Measurements from ENCODE around the gene HRH2.

The HRH2 gene

GRCh38 chr5:175733017-175733416 is 75.1 kb downstream of the HRH2 start:
- no peak for DNase-seq
- ChIA-PET POLR2A (no interaction called here), CTCF (interaction anchor here (1.0 to 1.7 kb wide), 4 partner anchors 9 to 199 kb away, joined by 3 to 4 read pairs (median 4); no protein-coding TSS in a partner anchor)
- no peak overlapping the region for H3K27ac ChIP-seq (ENCODE audit: insufficient read depth in 1 of 2, low read depth in 1 of 2, low read length in 2 of 2, poor library complexity in 1 of 2, severe bottlenecking in 2 of 2)
- 90% methylated on average over 6 of the region's 6 CpGs for WGBS (ENCODE audit: insufficient coverage)
- H3K9me3 ChIP-seq (ENCODE audit: control extremely low read depth in 1 of 5, control insufficient read depth in 4 of 5, insufficient read depth in 2 of 5, low read depth in 1 of 5, low read length in 4 of 5): peaks cover 0 to 2% (median 0%) of the 10 kb centered on the region in 5 experiments
- peaks cover 2 to 31% (median 15%) of the 10 kb centered on the region in 5 experiments for H3K27me3 ChIP-seq (replicated peaks in 2 of 5; ENCODE audit: control insufficient read depth in 4 of 5, insufficient read depth in 5 of 5, low read length in 4 of 5)
- H3K4me3 ChIP-seq (ENCODE audit: control insufficient read depth in 1 of 7, extremely low read depth in 1 of 7, insufficient read depth in 4 of 7, low read depth in 2 of 7, low read length in 6 of 7): no peak overlapping the region
- no peaks in the 10 kb centered on the region for H3K36me3 ChIP-seq (ENCODE audit: control insufficient read depth in 4 of 4, insufficient read depth in 4 of 4, low read length in 3 of 4)
- H3K4me1 ChIP-seq (ENCODE audit: control extremely low read depth in 1 of 4, control insufficient read depth in 4 of 4, insufficient read depth in 4 of 4, low read length in 3 of 4): peaks cover 0 to 7% (median 5%) of the 10 kb centered on the region in 4 experiments

DNA sequence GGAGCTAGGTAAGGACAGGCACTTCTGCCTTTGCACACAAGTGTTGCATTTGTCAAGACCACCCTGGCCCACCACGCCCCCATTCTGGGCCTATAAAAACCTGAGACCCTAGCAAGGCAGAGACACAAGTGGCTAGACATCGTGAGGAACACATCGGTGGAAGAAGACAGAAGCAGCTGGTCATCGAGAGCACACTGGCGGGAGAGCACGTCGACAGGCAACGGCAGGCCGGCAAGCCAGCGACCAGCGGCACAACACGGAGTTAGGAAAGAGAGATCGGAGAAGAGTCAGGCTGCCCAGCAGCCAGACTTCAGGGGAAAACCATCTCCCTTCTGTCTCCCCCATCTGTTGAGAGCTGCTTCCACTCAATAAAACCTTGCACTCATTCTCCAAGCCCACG is 76.1 kb downstream of the HRH2 start:
- H3K4me1 ChIP-seq (ENCODE audit: control extremely low read depth in 1 of 4, control insufficient read depth in 4 of 4, insufficient read depth in 4 of 4, low read length in 3 of 4): peaks cover 0 to 7% (median 5%) of the 10 kb centered on the region in 4 experiments
- peaks cover 2 to 34% (median 15%) of the 10 kb centered on the region in 5 experiments for H3K27me3 ChIP-seq (replicated peaks in 2 of 5; ENCODE audit: control insufficient read depth in 4 of 5, insufficient read depth in 5 of 5, low read length in 4 of 5)
- DNase-seq: no peak
- H3K4me3 ChIP-seq (ENCODE audit: control insufficient read depth in 1 of 7, extremely low read depth in 1 of 7, insufficient read depth in 4 of 7, low read depth in 2 of 7, low read length in 6 of 7): no peak overlapping the region
- 92% methylated on average over 14 of the region's 14 CpGs for WGBS (ENCODE audit: insufficient coverage)
- no peak overlapping the region for H3K27ac ChIP-seq (ENCODE audit: insufficient read depth in 1 of 2, low read depth in 1 of 2, low read length in 2 of 2, poor library complexity in 1 of 2, severe bottlenecking in 2 of 2)
- no peaks in the 10 kb centered on the region for H3K36me3 ChIP-seq (ENCODE audit: control insufficient read depth in 4 of 4, insufficient read depth in 4 of 4, low read length in 3 of 4)
- ChIA-PET CTCF (interaction anchor here (1.0 to 1.7 kb wide), 3 partner anchors 8 to 200 kb away, joined by 3 to 4 read pairs (median 4); no protein-coding TSS in a partner anchor), POLR2A (no interaction called here)
- H3K9me3 ChIP-seq (ENCODE audit: control extremely low read depth in 1 of 5, control insufficient read depth in 4 of 5, insufficient read depth in 2 of 5, low read depth in 1 of 5, low read length in 4 of 5): peaks cover 0 to 2% (median 0%) of the 10 kb centered on the region in 5 experiments

DNA sequence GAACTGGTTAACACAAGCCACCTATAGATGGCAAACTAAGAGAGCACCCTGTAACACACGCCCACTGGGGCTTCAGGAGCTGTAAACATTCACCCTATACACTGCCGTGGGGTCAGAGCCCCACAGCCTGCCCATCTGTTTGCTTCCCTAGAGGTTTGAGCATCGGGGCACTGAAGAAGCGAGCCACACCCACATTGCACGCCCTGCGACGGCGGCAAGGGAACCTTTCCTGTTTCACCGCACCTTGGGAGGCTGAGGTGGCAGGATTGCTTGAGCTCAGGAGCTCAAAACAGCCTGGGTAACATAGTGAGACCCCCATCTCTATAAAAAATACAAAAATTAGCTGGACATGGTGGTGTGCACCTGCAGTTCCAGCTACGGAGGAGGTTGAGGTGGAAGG is 76.6 kb downstream of the HRH2 start:
- H3K36me3 ChIP-seq (ENCODE audit: control insufficient read depth in 4 of 4, insufficient read depth in 4 of 4, low read length in 3 of 4): no peaks in the 10 kb centered on the region
- POLR2A ChIA-PET: no interaction called here
- no peak overlapping the region for H3K4me3 ChIP-seq (ENCODE audit: control insufficient read depth in 1 of 7, extremely low read depth in 1 of 7, insufficient read depth in 4 of 7, low read depth in 2 of 7, low read length in 6 of 7)
- CTCF ChIA-PET: interaction anchor here (0.7 to 1.7 kb wide), 2 partner anchors 16 to 186 kb away, joined by 3 to 4 read pairs; no protein-coding TSS in a partner anchor
- peaks cover 2 to 34% (median 17%) of the 10 kb centered on the region in 5 experiments for H3K27me3 ChIP-seq (replicated peaks in 2 of 5; ENCODE audit: control insufficient read depth in 4 of 5, insufficient read depth in 5 of 5, low read length in 4 of 5)
- H3K9me3 ChIP-seq (ENCODE audit: control extremely low read depth in 1 of 5, control insufficient read depth in 4 of 5, insufficient read depth in 2 of 5, low read depth in 1 of 5, low read length in 4 of 5): peaks cover 0 to 2% (median 0%) of the 10 kb centered on the region in 5 experiments
- H3K27ac ChIP-seq (ENCODE audit: insufficient read depth in 1 of 2, low read depth in 1 of 2, low read length in 2 of 2, poor library complexity in 1 of 2, severe bottlenecking in 2 of 2): no peak overlapping the region
- WGBS (ENCODE audit: insufficient coverage): 86% methylated on average over 6 of the region's 10 CpGs
- no peak for DNase-seq
- H3K4me1 ChIP-seq (ENCODE audit: control extremely low read depth in 1 of 4, control insufficient read depth in 4 of 4, insufficient read depth in 4 of 4, low read length in 3 of 4): peaks cover 0 to 2% (median under 1%) of the 10 kb centered on the region in 4 experiments

DNA sequence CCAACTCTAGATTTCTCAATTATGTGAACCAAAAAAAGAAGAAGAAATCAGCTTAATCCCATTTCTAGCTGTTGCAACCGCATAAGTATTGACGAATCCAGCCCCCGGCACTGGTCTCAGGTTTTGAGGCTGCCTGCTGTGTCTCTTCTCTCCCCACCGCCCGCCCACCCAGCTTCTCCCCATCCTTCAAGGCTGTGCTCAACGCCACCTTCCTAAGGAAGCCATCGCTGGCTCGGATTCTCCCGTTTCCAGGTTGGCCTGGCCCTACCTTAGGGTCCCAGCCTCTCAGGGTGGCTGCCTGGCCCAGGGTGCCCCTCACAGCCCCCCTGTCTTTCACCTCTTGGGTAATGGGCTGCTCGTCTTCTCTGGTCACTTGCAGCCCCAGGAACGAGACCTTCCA is 77.8 kb downstream of the HRH2 start:
- DNase-seq: no peak
- Histone ChIP-seq H3K27ac (ENCODE audit: insufficient read depth in 1 of 2, low read depth in 1 of 2, low read length in 2 of 2, poor library complexity in 1 of 2, severe bottlenecking in 2 of 2) (no peak overlapping the region), H3K9me3 (ENCODE audit: control extremely low read depth in 1 of 5, control insufficient read depth in 4 of 5, insufficient read depth in 2 of 5, low read depth in 1 of 5, low read length in 4 of 5) (peaks cover 0 to 2% (median 0%) of the 10 kb centered on the region in 5 experiments), H3K27me3 (replicated peaks in 2 of 5; ENCODE audit: control insufficient read depth in 4 of 5, insufficient read depth in 5 of 5, low read length in 4 of 5) (peaks cover 0 to 38% (median 21%) of the 10 kb centered on the region in 5 experiments), H3K36me3 (ENCODE audit: control insufficient read depth in 4 of 4, insufficient read depth in 4 of 4, low read length in 3 of 4) (no peaks in the 10 kb centered on the region), H3K4me3 (ENCODE audit: control insufficient read depth in 1 of 7, extremely low read depth in 1 of 7, insufficient read depth in 4 of 7, low read depth in 2 of 7, low read length in 6 of 7) (no peak overlapping the region), H3K4me1 (ENCODE audit: control extremely low read depth in 1 of 4, control insufficient read depth in 4 of 4, insufficient read depth in 4 of 4, low read length in 3 of 4) (no peaks in the 10 kb centered on the region)
- ChIA-PET CTCF (no interaction called here), POLR2A (no interaction called here)
- WGBS (ENCODE audit: insufficient coverage): 91% methylated on average over 11 of the region's 11 CpGs

- CTCF ChIA-PET: no interaction called here
- no peaks in the 10 kb centered on the region for H3K36me3 ChIP-seq (ENCODE audit: control insufficient read depth in 4 of 4, insufficient read depth in 4 of 4, low read length in 3 of 4)
- peaks cover 0 to 41% (median 18%) of the 10 kb centered on the region in 5 experiments for H3K27me3 ChIP-seq (replicated peaks in 2 of 5; ENCODE audit: control insufficient read depth in 4 of 5, insufficient read depth in 5 of 5, low read length in 4 of 5)
- H3K27ac ChIP-seq (ENCODE audit: insufficient read depth in 1 of 2, low read depth in 1 of 2, low read length in 2 of 2, poor library complexity in 1 of 2, severe bottlenecking in 2 of 2): no peak overlapping the region
- 100% methylated on average over 4 of the region's 4 CpGs for WGBS (ENCODE audit: insufficient coverage)
- H3K4me1 ChIP-seq (ENCODE audit: control extremely low read depth in 1 of 4, control insufficient read depth in 4 of 4, insufficient read depth in 4 of 4, low read length in 3 of 4): no peaks in the 10 kb centered on the region
- POLR2A ChIA-PET: no interaction called here
- DNase-seq: no peak
- H3K4me3 ChIP-seq (ENCODE audit: control insufficient read depth in 1 of 7, extremely low read depth in 1 of 7, insufficient read depth in 4 of 7, low read depth in 2 of 7, low read length in 6 of 7): no peak overlapping the region
- H3K9me3 ChIP-seq (ENCODE audit: control extremely low read depth in 1 of 5, control insufficient read depth in 4 of 5, insufficient read depth in 2 of 5, low read depth in 1 of 5, low read length in 4 of 5): peaks cover 0 to 2% (median 0%) of the 10 kb centered on the region in 5 experiments
Measured at GRCh38 chr5:175736652-175737051, 78.8 kb downstream of the HRH2 start.

GRCh38 chr5:175737481-175737880 is 79.6 kb downstream of the HRH2 start:
- CTCF ChIA-PET: interaction anchor here (0.9 kb wide), 1 partner anchor 208 kb away, joined by 3 read pairs; no protein-coding TSS in a partner anchor
- peaks cover 0 to 41% (median 18%) of the 10 kb centered on the region in 5 experiments for H3K27me3 ChIP-seq (replicated peaks in 2 of 5; ENCODE audit: control insufficient read depth in 4 of 5, insufficient read depth in 5 of 5, low read length in 4 of 5)
- WGBS (ENCODE audit: insufficient coverage): 66% methylated on average over 4 of the region's 7 CpGs

GRCh38 chr5:175738126-175738525 is 80.3 kb downstream of the HRH2 start:
- Histone ChIP-seq H3K9me3 (ENCODE audit: control extremely low read depth in 1 of 5, control insufficient read depth in 4 of 5, insufficient read depth in 2 of 5, low read depth in 1 of 5, low read length in 4 of 5) (peaks cover 0 to 2% (median 0%) of the 10 kb centered on the region in 5 experiments), H3K27me3 (replicated peaks in 2 of 5; ENCODE audit: control insufficient read depth in 4 of 5, insufficient read depth in 5 of 5, low read length in 4 of 5) (peaks cover 0 to 44% (median 18%) of the 10 kb centered on the region in 5 experiments), H3K36me3 (ENCODE audit: control insufficient read depth in 4 of 4, insufficient read depth in 4 of 4, low read length in 3 of 4) (no peaks in the 10 kb centered on the region), H3K4me3 (ENCODE audit: control insufficient read depth in 1 of 7, extremely low read depth in 1 of 7, insufficient read depth in 4 of 7, low read depth in 2 of 7, low read length in 6 of 7) (no peak overlapping the region), H3K27ac (ENCODE audit: insufficient read depth in 1 of 2, low read depth in 1 of 2, low read length in 2 of 2, poor library complexity in 1 of 2, severe bottlenecking in 2 of 2) (no peak overlapping the region), H3K4me1 (ENCODE audit: control extremely low read depth in 1 of 4, control insufficient read depth in 4 of 4, insufficient read depth in 4 of 4, low read length in 3 of 4) (no peaks in the 10 kb centered on the region)
- DNase-seq: no peak
- POLR2A ChIA-PET: no interaction called here
- 95% methylated on average over 4 of the region's 4 CpGs for WGBS (ENCODE audit: insufficient coverage)
- CTCF ChIA-PET: interaction anchor here (0.6 to 0.9 kb wide), 2 partner anchors 209 to 1218 kb away, joined by 3 read pairs; no protein-coding TSS in a partner anchor

More at GRCh38 chr5:175737481-175737880, 79.6 kb downstream of the HRH2 start:
- H3K4me3 ChIP-seq (ENCODE audit: control insufficient read depth in 1 of 7, extremely low read depth in 1 of 7, insufficient read depth in 4 of 7, low read depth in 2 of 7, low read length in 6 of 7): no peak overlapping the region
- H3K36me3 ChIP-seq (ENCODE audit: control insufficient read depth in 4 of 4, insufficient read depth in 4 of 4, low read length in 3 of 4): no peaks in the 10 kb centered on the region
- H3K9me3 ChIP-seq (ENCODE audit: control extremely low read depth in 1 of 5, control insufficient read depth in 4 of 5, insufficient read depth in 2 of 5, low read depth in 1 of 5, low read length in 4 of 5): peaks cover 0 to 2% (median 0%) of the 10 kb centered on the region in 5 experiments
- H3K27ac ChIP-seq (ENCODE audit: insufficient read depth in 1 of 2, low read depth in 1 of 2, low read length in 2 of 2, poor library complexity in 1 of 2, severe bottlenecking in 2 of 2): no peak overlapping the region
- POLR2A ChIA-PET: no interaction called here
- DNase-seq: no peak
- H3K4me1 ChIP-seq (ENCODE audit: control extremely low read depth in 1 of 4, control insufficient read depth in 4 of 4, insufficient read depth in 4 of 4, low read length in 3 of 4): no peaks in the 10 kb centered on the region

All from common myeloid progenitor, CD34-positive (primary cell).